Stomach (tissue), 4 donors: ENCODE results near the gene FGFR2.

Experiments
- CTCF ChIP-seq, 7 experiments: fragments of 450-650 bp in 4 of 7; fragments of 200-600 bp in 3 of 7; sonication (generic) in 3 of 7; IDR thresholded peaks; one replicate each; pipeline ENCODE4 v1.5.1; 2016 to 2019; ENCODE audit warnings: antibody characterized with exemption in 7 of 7, control low read depth in 2 of 7, mild to moderate bottlenecking in 1 of 7
- POLR2AphosphoS5 ChIP-seq, 3 donors: sonication (generic); formaldehyde crosslinking; IDR thresholded peaks; one replicate each; pipeline ENCODE4 v1.6.1; 2016; ENCODE audit warnings: antibody characterized with exemption in 3 of 3

DNA sequence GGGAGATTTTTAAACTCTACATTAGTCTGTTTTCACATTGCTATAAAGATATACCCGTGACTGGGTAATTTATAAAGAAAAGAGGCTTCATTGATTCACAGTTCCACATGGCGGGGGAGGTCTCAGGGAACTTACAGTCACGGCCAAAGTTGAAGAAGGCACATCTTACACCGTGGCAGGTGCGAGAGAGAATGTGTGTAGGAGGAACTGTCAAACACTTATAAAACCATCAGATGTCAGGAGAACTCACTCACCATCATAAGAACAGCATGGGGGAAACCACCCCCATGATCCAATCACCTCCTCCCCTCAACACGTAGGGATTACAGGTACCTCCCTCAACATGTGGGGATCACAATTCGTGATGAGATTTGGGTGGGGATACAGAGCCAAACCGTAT is 129.5 kb downstream of the FGFR2 start:
- TF ChIP-seq POLR2AphosphoS5 (IDR thresholded peaks at IDR 0.05) (no peak), CTCF (IDR thresholded peaks at IDR 0.05) (no peak)
